Measurements from ENCODE around the gene SRP72. TPM values are rescaled to one million over a fixed set of nuclear protein-coding genes. Genes with fewer than 3 reads are reported as not detected.
A peak's percentile ranks its signal among the peaks of the same experiment; 100 is the strongest.

SRP72 gene
- total and polyA plus RNA-seq, 2 donors (not counting 3 experiments of a cell fraction or from before 2014, with no cell fraction given) = 65.7 to 132 TPM

GRCh38 chr4:56530269-56531148 is 63.1 kb downstream of the SRP72 start:
- Histone ChIP-seq H3K36me3 (ENCODE audit: control insufficient read depth in 2 of 2, extremely low read depth in 1 of 2, insufficient read depth in 2 of 2, low read length in 2 of 2) (no peaks in the 10 kb centered on the region), H3K4me3 (replicated peaks in 1 of 3; ENCODE audit: insufficient read depth in 1 of 3, low read depth in 1 of 3, low read length in 3 of 3) (peak overlapping the region; percentile 27 to 65 (median 46)), H3K9me3 (replicated peaks; ENCODE audit: control insufficient read depth, insufficient read depth, low read length) (no peaks in the 10 kb centered on the region), H3K9me1 (replicated peaks; ENCODE audit: control insufficient read depth, extremely low read depth, insufficient read depth, low read length) (no peaks in the 10 kb centered on the region), H3K4me1 (ENCODE audit: control insufficient read depth, extremely low read depth, insufficient read depth, low read length) (peaks cover 7% of the 10 kb centered on the region), H4K20me1 (replicated peaks; ENCODE audit: control insufficient read depth, extremely low read depth, insufficient read depth, low read length) (no peaks in the 10 kb centered on the region), H3K27me3 (ENCODE audit: control insufficient read depth in 2 of 2, insufficient read depth in 2 of 2, low read length in 2 of 2) (peaks cover 26 to 35% of the 10 kb centered on the region in 2 experiments), H2AFZ (ENCODE audit: low read depth, low read length) (peak overlapping the region; percentile 98), H3K27ac (ENCODE audit: insufficient read depth, low read depth, low read length) (no peak overlapping the region), H3K4me2 (ENCODE audit: insufficient read depth, low read length) (peak overlapping the region; percentile 84), H3K9ac (replicated peaks; ENCODE audit: extremely low read depth, insufficient read depth, low read length) (peak overlapping the region; percentile 32), H3K79me2 (ENCODE audit: control insufficient read depth, insufficient read depth, low read length) (no peaks in the 10 kb centered on the region)
- dilution Hi-C loops (cut with MboI; ENCODE audit: extremely low pct_ligation_motif_present, low sequenced_read_pairs) = no loop called here
- BruUV-seq (replicated peaks) = TSS peak; percentile 48
- DNase-seq (ENCODE audit: low read depth, low spot score) (peak; percentile 72), FAIRE-seq (peak; percentile 85)
- TF ChIP-seq MAX (IDR thresholded peaks at IDR 0.05; ENCODE audit: insufficient read depth, insufficient read length) (no peak), EZH2 (IDR thresholded peaks at IDR 0.05; ENCODE audit: borderline replicate concordance, low read depth, low read length, severe bottlenecking) (peak; percentile 44), JUN (IDR thresholded peaks at IDR 0.05; ENCODE audit: borderline replicate concordance, insufficient read depth, insufficient read length, low read depth) (no peak), POLR2A (IDR thresholded peaks at IDR 0.05; ENCODE audit: low read depth, low read length) (peak; percentile 43)
- ChIA-PET CTCF (interaction anchor here (2.9 kb wide), 1 partner anchor 14 kb away, joined by 14 read pairs; no protein-coding TSS in a partner anchor), POLR2A (interaction anchor here (0.7 to 1.2 kb wide), 2 partner anchors 22 to 95 kb away, joined by 3 to 6 read pairs; partner anchors contain the start of genes PAICS and PPAT)
- intact Hi-C loops (cut with micrococcal nuclease) = no loop called here

GRCh38 chr4:56531149-56531770 is 63.8 kb downstream of the SRP72 start:
- FAIRE-seq (no peak), DNase-seq (ENCODE audit: low read depth, low spot score) (no peak)
- intact Hi-C loops (cut with micrococcal nuclease) (no loop called here), dilution Hi-C loops (cut with MboI; ENCODE audit: extremely low pct_ligation_motif_present, low sequenced_read_pairs) (no loop called here)
- Histone ChIP-seq H3K36me3 (ENCODE audit: control insufficient read depth in 2 of 2, extremely low read depth in 1 of 2, insufficient read depth in 2 of 2, low read length in 2 of 2) (no peaks in the 10 kb centered on the region), H3K27me3 (ENCODE audit: control insufficient read depth in 2 of 2, insufficient read depth in 2 of 2, low read length in 2 of 2) (peaks cover 29 to 35% of the 10 kb centered on the region in 2 experiments), H3K9ac (replicated peaks; ENCODE audit: extremely low read depth, insufficient read depth, low read length) (no peak overlapping the region), H3K79me2 (ENCODE audit: control insufficient read depth, insufficient read depth, low read length) (no peaks in the 10 kb centered on the region), H3K4me2 (ENCODE audit: insufficient read depth, low read length) (peak overlapping the region; percentile 84), H4K20me1 (replicated peaks; ENCODE audit: control insufficient read depth, extremely low read depth, insufficient read depth, low read length) (no peaks in the 10 kb centered on the region), H3K4me1 (ENCODE audit: control insufficient read depth, extremely low read depth, insufficient read depth, low read length) (peaks cover 7% of the 10 kb centered on the region), H3K9me1 (replicated peaks; ENCODE audit: control insufficient read depth, extremely low read depth, insufficient read depth, low read length) (no peaks in the 10 kb centered on the region), H3K4me3 (replicated peaks in 1 of 3; ENCODE audit: insufficient read depth in 1 of 3, low read depth in 1 of 3, low read length in 3 of 3) (peak overlapping the region in 2 of 3 experiments; percentile 46 to 65), H3K27ac (ENCODE audit: insufficient read depth, low read depth, low read length) (no peak overlapping the region), H2AFZ (ENCODE audit: low read depth, low read length) (peak overlapping the region; percentile 94), H3K9me3 (replicated peaks; ENCODE audit: control insufficient read depth, insufficient read depth, low read length) (no peaks in the 10 kb centered on the region)
- TF ChIP-seq EZH2 (IDR thresholded peaks at IDR 0.05; ENCODE audit: borderline replicate concordance, low read depth, low read length, severe bottlenecking) (peak; percentile 43), JUN (IDR thresholded peaks at IDR 0.05; ENCODE audit: borderline replicate concordance, insufficient read depth, insufficient read length, low read depth) (no peak)
- CTCF ChIA-PET = interaction anchor here (2.9 kb wide), 1 partner anchor 13 kb away, joined by 14 read pairs; no protein-coding TSS in a partner anchor
- no TSS peak for BruUV-seq (replicated peaks)
- POLR2A ChIA-PET = interaction anchor here (0.7 to 1.2 kb wide), 2 partner anchors 22 to 96 kb away, joined by 3 to 6 read pairs; partner anchors contain the start of genes PAICS and PPAT

Data from endothelial cell of umbilical vein (primary cell).